Measurements from ENCODE around the gene NF1. TPM values are rescaled to one million over a fixed set of nuclear protein-coding genes. Genes with fewer than 3 reads are reported as not detected.

Gene NF1
- total RNA-seq, 2 experiments from 2014 or later, result 15.5 to 18.7 TPM

DNA sequence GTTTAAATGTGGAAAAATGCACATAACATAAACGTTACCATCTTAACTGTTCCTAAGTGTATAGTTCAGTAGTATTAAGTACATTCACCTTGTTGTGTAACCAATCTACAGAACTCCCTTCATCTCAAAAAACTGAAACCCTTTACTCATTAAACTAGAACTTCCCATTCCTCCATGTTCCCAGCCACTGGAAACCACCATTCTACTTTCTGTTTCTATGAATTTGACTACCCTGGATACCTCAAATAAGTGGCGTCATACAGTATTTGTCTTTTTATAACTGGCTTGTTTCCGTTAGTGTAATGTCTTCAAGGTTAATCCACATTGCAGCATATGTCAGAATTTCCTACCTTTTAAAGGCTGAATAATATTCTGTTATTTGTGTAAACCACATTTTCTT, 38.2 kb downstream of the NF1 start:
- POLR2A ChIA-PET, result no interaction called here
- peaks cover 18% of the 10 kb centered on the region for H3K36me3 Mint-ChIP-seq (ENCODE audit: low read depth)
- Histone ChIP-seq H3K4me3 (ENCODE audit: low read length) (no peak overlapping the region), H3K4me1 (ENCODE audit: insufficient read depth, low read length) (no peaks in the 10 kb centered on the region), H3K27ac (ENCODE audit: low read depth in 1 of 2, low read length in 2 of 2) (no peak overlapping the region), H3K27me3 (ENCODE audit: control insufficient read depth in 1 of 2, insufficient read depth in 2 of 2, low read length in 2 of 2) (no peaks in the 10 kb centered on the region), H3K9me3 (ENCODE audit: control insufficient read depth in 1 of 2, insufficient read depth in 1 of 2, low read length in 2 of 2) (no peaks in the 10 kb centered on the region), H3K36me3 (ENCODE audit: insufficient read depth, low read length) (no peaks in the 10 kb centered on the region)
- H3K4me3 Mint-ChIP-seq, result no peak overlapping the region
- no peak overlapping the region for H3K27ac Mint-ChIP-seq
- no peaks in the 10 kb centered on the region for H3K9me3 Mint-ChIP-seq
- no peak for ATAC-seq (ENCODE audit: poor library complexity)
- intact Hi-C loops (cut with DNase I, micrococcal nuclease), result no loop called here
- DNase-seq, result no peak
- no peaks in the 10 kb centered on the region for H3K4me1 Mint-ChIP-seq (ENCODE audit: low read depth)
- CTCF ChIA-PET, result no interaction called here
- H3K27me3 Mint-ChIP-seq, result no peaks in the 10 kb centered on the region
- no peak for TF ChIP-seq CTCF (IDR thresholded peaks at IDR 0.05)

DNA sequence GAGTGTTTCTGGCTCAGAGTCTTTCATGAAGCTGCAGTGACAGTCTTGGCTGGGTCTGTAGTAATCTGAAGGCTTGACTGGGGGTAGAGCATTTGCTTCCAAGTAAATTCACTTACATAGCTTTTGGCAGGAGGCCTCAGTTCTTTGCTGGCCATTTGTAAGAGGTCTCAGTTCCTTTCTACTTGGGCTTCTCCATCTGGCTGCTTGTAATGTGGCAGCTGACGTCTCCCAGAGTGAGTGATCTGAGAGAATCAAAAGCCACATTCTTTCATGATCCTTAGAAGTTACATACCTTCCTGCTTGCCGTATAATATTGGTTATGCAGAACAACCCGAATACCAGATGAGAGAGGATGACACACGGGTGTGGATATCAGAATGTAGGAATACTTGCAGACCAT, 39.8 kb downstream of the NF1 start:
- DNase-seq, result no peak
- Histone ChIP-seq H3K9me3 (ENCODE audit: control insufficient read depth in 1 of 2, insufficient read depth in 1 of 2, low read length in 2 of 2) (no peaks in the 10 kb centered on the region), H3K4me1 (ENCODE audit: insufficient read depth, low read length) (no peaks in the 10 kb centered on the region), H3K27ac (ENCODE audit: low read depth in 1 of 2, low read length in 2 of 2) (no peak overlapping the region), H3K27me3 (ENCODE audit: control insufficient read depth in 1 of 2, insufficient read depth in 2 of 2, low read length in 2 of 2) (no peaks in the 10 kb centered on the region), H3K4me3 (ENCODE audit: low read length) (no peak overlapping the region), H3K36me3 (ENCODE audit: insufficient read depth, low read length) (no peaks in the 10 kb centered on the region)
- ChIA-PET CTCF (no interaction called here), POLR2A (no interaction called here)
- no peak for ATAC-seq (ENCODE audit: poor library complexity)
- H3K27ac Mint-ChIP-seq, result no peak overlapping the region
- no peak for TF ChIP-seq CTCF (IDR thresholded peaks at IDR 0.05)
- H3K4me3 Mint-ChIP-seq, result no peak overlapping the region
- no peaks in the 10 kb centered on the region for H3K27me3 Mint-ChIP-seq
- H3K36me3 Mint-ChIP-seq (ENCODE audit: low read depth), result peaks cover 21% of the 10 kb centered on the region
- H3K9me3 Mint-ChIP-seq, result no peaks in the 10 kb centered on the region
- intact Hi-C loops (cut with DNase I, micrococcal nuclease), result no loop called here
- H3K4me1 Mint-ChIP-seq (ENCODE audit: low read depth), result no peaks in the 10 kb centered on the region

DNA sequence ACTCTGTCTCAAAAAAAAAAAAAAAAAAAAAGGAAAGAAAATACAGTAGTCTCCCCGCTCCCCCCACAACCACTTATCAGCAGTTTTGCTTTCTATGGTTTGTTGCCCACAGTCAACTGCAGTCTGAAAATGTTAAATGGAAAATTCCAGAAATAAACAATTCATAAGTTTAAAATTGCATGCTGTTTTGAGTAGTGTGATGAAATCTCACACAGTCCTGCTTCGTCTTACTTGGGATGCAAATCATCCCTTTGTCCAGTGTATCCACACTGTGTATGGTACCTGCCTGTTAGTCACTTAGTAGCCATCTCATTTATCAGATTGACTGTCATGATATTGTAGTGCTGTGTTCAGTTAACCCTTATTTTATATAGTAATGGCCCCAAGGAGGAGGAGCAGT, 41.5 kb downstream of the NF1 start:
- H3K27ac ChIP-seq (ENCODE audit: low read depth in 1 of 2, low read length in 2 of 2), result no peak overlapping the region
- ATAC-seq (ENCODE audit: poor library complexity), result no peak
- Mint-ChIP-seq H3K27ac (no peak overlapping the region), H3K27me3 (no peaks in the 10 kb centered on the region), H3K4me1 (ENCODE audit: low read depth) (no peaks in the 10 kb centered on the region), H3K36me3 (ENCODE audit: low read depth) (peaks cover 21% of the 10 kb centered on the region), H3K4me3 (no peak overlapping the region), H3K9me3 (no peaks in the 10 kb centered on the region)
- TF ChIP-seq CTCF (IDR thresholded peaks at IDR 0.05), result no peak
- DNase-seq, result no peak
- H3K27me3 ChIP-seq (ENCODE audit: control insufficient read depth in 1 of 2, insufficient read depth in 2 of 2, low read length in 2 of 2), result no peaks in the 10 kb centered on the region
- no peak overlapping the region for H3K4me3 ChIP-seq (ENCODE audit: low read length)
- H3K9me3 ChIP-seq (ENCODE audit: control insufficient read depth in 1 of 2, insufficient read depth in 1 of 2, low read length in 2 of 2), result no peaks in the 10 kb centered on the region
- no peaks in the 10 kb centered on the region for H3K36me3 ChIP-seq (ENCODE audit: insufficient read depth, low read length)
- intact Hi-C loops (cut with DNase I, micrococcal nuclease), result no loop called here
- ChIA-PET POLR2A (no interaction called here), CTCF (no interaction called here)
- H3K4me1 ChIP-seq (ENCODE audit: insufficient read depth, low read length), result no peaks in the 10 kb centered on the region

All from CD4-positive, alpha-beta T cell (primary cell).